ENCODE data around the gene TPX2.
A peak's percentile ranks its signal among the peaks of the same experiment; 100 is the strongest.
"Not testable (repeated sequence)": the region's sequence is repeated elsewhere in the genome, so short reads cannot be mapped to it uniquely, and the experiment has no call there.

The TPX2 gene

DNA sequence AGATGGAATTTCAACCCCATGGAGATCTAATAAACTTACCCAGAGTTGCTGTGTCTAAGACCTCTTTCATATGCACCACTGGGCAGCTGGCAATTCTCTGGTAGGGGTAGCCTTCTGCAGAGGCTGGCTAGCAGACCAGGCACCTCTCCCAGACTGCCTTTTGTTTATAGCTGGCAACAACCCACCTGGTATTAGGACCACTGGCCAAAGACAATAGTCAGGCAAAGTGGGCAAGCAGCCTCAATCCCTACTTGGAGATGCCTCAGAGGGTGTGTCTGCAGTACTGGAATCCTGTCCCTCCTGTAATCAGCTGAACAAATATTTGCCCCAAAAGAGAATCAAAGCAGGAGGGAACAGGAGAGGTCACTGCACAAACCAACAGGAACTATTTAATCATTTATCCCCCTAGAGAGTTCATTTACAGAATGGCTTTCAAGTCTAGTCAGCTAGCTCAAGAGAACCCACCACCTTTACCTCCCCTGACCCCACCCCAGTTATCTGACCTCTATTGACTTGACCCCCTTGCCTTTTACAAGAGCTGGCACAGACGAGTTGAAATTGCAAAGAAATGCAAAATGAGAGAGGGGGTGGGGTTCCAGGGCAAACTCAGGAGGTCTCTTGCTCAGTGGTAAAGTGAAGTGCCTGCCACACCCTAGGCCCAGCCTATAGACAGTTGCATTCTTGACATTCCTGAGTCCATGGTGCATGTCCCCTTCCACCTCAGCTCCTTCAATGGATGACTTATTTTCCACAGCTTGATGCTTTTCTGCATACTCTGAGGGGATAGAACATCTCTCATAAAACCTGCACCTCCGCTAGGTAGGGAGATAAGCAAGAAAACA is 19.2 kb upstream of the TPX2 start:
- DNase-seq (ENCODE audit: low read depth) = no peak

DNA sequence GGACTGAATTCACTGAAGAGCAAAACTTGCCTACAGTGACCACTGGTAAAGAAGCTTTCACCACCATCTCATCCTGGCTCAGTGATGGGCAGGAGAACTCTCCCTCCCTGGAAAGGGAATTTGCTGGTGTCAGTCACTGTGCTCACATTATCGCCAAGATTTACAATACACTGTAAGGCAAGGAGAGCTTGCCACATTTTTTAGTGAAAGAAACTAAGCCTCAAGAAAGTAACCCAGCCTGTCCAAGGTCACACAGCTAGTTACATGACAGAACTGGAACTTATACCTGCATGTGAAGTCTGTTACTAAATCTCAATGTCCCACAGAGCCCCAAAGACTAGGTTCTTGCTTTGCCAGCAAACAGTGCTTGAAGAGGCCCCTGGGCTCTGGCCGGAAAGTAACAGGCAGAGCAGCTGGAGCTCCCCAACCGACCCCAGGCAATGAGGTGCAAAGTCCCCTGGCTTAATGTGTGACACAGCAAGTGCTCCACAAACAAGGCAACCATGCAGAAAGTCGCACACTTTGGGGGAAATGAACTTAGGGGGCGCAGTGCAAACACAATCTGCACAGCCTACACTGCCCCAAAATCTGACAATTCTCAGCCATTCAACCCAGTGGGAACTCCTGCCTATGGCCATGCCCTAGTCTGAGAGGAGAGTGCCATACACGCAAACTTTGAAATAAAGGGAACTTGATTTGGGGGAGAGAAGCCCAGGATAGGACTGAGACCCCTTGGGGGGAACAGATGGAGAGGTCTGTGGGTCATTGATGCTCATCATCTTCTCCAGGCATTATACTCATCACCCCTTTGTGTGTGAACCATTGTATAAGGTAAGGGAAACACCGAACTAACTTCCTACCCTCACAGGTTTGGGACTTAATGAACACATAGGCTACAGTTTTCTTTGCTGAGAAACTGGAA is 18.3 kb upstream of the TPX2 start:
- DNase-seq (ENCODE audit: low read depth) = no peak

DNA sequence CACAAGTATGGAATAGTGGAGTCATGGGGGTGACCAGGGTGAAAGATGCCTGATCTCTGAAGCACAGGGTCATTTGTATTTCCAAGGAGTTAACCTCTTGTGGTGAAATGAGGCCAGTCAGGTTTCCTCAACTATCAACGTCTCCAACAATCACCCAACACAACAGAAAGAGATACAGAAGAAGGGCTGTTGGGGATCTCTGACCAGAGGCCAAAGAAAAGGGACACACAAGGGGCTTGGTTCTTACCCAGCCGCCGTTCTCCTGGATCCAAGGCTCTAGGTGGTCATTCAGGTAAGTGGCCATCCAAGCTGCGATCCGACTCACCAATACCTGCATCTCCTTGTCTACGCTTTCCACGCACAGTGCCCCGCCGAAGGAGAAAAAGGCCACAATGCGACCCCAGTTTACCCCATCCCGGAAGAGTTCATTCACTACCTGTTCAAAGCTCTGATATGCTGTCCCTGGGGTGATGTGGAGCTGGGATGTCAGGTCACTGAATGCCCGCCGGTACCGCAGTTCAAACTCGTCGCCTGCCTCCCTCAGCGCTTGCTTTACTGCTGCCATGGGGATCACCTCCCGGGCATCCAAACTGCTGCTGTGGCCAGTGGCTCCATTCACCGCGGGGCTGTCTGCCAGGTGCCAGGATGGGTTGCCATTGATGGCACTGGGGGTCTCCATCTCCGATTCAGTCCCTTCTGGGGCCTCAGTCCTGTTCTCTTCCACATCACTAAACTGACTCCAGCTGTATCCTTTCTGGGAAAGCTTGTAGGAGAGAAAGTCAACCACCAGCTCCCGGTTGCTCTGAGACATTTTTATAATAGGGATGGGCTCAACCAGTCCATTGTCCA is 17.5 kb upstream of the TPX2 start:
- no peak for DNase-seq (ENCODE audit: low read depth)

- DNase-seq (ENCODE audit: low read depth) = peak; percentile 82
Measured at GRCh38 chr20:31722257-31723068, 16.6 kb upstream of the TPX2 start, which contains the start of gene BCL2L1. Gene BCL2L1, minus strand, starts transcription at chr20:31722868. Its CDS starts 650 bp downstream, at chr20:31722218.

GRCh38 chr20:31723069-31723318 is 16.1 kb upstream of the TPX2 start:
- DNase-seq (ENCODE audit: low read depth) = no peak

DNA sequence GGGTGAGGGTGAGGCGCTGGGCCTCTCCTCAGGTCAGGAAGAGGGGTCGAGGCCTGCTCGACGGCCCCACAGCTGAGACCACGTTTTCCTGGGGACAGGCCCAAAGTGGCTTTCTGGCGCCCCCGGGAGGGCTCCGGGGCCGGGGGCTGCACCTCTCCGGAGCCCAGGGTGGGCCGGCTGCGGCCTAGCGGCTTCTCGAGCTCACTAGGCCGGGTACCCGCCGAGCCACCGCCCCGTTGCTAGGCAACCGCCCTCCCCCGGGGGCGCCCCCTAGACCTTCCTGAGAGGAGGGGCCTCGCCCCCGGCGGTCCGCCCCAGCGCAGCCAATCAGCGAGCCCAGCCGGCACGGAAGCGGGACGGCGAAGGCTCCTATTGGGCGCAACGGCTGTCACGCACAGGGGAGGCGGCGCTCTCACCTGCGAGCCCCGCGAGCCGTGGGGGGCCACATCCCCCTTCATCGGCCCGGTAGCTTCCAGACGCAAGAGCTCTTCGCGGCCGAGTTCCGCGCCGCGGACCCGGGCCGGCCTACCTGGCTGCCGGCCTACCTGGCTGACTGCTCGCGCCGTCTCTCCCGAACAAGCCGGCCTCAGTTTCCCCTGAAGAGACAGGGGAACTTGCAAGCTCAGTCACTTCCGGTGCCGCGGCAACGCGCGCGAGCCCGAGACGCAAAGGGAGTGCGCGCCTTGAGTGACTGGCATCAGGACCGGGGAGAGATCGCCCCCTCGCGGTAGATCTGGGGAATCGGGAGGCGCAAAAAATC is 15.6 kb upstream of the TPX2 start:
- peak; percentile 92 for DNase-seq (ENCODE audit: low read depth)

DNA sequence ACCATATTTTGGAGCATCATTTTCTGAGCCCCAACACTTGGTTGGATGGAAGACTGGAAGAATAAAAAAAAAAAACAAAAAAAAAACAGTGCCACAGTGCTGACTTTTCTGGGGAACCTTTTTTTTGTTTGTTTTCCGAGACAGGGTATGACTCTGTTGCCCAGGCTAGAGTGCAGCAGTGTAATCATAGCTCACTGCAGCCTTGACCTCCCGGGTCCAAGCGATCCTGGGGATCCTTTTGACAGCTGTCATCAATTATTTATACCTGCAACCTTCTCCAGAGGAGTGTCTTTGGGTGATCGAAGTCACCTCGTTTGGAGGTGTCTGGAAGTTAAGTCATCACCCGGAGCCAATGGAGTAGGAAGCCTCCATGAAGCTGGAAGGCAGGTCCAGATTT is 7.8 kb upstream of the TPX2 start:
- DNase-seq (ENCODE audit: low read depth) = no peak

GRCh38 chr20:31739550-31739977 is 474 bp downstream of the TPX2 start:
- no peak for DNase-seq (ENCODE audit: low read depth)

GRCh38 chr20:31740208-31740607 is 1.1 kb downstream of the TPX2 start:
- DNase-seq (ENCODE audit: low read depth) = no peak

DNA sequence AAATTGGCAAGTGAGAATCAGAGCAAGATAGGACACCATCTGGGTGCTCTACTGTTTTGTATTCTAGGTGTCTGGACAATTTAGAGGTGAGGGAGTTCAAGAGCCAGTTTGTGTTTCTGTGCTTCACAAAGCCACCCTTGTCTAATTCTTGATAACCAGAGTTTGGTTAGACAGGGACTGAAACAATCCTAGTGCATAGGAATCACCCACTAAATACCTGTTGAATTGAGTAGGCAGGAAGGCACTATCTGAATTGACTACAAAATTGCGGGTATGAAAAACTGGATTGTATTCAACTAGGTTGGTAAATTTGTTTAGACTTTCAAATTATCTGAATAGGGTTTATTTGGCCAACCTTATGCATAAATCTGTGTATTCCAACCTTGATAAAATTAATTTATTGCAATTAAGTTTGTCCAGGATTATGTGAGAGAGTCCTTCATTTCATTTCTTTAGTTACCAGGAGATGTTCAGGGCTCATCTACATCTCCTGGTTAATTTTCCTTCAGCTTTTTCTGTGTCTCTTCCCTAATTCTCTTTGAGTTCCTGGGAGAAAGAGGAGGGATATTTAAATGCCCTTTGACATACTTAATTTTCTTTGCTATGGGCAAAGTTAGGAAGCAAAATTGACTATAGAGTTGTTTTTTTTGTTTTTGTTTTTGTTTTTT is 1.7 kb downstream of the TPX2 start:
- no peak for DNase-seq (ENCODE audit: low read depth)

DNA sequence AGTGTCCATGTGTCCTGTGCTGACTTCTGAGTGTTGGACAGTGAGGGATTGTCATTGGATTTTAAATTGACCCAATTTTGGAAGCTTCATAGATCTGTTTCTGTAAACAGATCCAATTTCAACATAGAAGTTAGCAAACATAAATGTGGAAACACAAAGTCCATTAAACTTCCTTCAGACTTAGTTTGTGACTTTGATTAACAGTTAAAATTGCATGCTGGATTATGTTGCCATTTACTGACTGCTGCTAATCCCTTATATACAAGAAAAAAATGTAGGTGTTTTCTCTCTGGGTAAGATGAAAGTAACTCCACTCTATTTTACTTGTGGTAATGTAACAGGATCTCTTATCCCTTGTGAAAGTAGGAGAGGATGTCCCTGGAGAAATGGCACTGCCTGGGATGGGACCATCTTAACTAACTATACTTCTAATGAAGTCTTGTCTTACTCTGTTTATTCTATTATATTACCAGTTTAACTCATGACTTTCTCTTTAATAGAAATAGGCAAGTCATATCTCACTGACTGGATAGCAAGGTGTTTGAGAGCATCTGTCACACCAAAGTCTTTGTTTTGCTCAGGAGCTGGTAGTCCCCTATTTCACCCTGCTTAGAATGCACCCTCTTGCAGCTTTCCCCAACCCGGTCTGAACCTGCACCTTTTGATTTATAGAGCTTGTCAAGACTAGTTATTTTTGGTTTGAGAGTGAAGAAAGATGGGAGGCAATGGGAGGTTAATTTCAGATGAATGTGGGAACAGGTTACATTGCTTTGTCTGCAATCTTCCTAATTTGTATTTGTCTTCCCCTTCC is 7.2 kb downstream of the TPX2 start:
- DNase-seq (ENCODE audit: low read depth) = no peak

GRCh38 chr20:31747028-31747427 is 7.9 kb downstream of the TPX2 start:
- not testable (repeated sequence) for DNase-seq (ENCODE audit: low read depth)

DNA sequence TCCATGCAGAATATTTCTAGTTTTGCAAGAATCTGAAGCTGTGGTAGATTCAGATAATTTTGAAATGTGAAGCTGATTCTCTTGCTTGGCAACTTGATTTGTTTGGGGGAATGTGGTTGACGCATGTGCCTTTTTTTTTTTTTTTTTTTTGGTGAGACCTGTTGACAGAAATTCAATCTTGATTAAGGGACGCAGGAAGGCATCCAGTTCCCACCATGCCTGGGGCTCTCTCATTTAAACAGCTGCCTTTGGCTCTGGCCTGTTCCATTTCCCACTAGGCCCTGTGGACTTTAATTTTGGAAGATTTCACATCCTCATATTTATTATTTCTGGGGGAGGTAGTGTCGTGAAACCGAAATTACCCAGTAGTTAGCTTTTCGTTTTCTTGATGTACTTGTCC is 8.6 kb downstream of the TPX2 start:
- DNase-seq (ENCODE audit: low read depth) = peak; percentile 51

- DNase-seq (ENCODE audit: low read depth) = no peak
Measured at GRCh38 chr20:31749223-31749622, 10.1 kb downstream of the TPX2 start.

DNA sequence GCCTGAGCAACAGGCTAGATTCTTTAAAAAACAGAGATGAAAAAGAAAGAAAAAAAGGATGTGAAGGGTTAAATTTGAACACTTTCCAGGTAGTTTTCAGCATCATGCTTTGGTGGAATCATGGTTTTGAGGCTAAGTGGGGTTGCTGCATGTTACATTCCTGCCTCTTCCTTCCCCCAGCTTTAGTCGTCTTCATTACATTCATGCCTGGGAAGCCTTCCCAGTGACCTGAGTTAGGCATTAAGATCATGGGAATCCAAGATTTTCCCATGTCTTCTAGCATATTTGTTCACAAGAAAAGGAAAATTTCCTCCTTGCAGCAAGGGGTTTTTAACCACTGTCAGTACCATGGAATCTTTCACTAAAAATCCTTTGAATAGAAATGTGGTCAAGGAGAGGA is 12.0 kb downstream of the TPX2 start:
- DNase-seq (ENCODE audit: low read depth) = peak; percentile 87

GRCh38 chr20:31757254-31757653 is 18.2 kb downstream of the TPX2 start:
- no peak for DNase-seq (ENCODE audit: low read depth)

DNA sequence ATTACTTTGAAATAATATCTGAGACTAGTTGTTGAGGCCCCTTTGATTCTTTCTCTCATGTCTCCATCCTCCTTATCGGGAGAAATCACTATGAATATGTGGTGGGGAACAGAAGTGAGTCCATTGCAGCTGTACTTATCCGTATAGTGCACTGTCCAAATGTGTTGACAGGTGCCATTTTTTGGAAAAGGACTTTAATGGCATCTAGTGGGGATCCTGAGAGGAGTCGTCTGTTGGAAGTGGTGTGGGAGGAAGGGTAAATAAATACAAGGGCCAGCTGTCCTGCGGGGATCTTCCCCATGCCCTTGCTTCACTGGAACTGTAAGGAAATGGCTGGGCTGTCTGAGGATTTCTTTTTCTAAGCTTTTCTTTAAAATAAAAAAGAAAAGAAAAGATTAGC is 19.4 kb downstream of the TPX2 start:
- no peak for DNase-seq (ENCODE audit: low read depth)

DNA sequence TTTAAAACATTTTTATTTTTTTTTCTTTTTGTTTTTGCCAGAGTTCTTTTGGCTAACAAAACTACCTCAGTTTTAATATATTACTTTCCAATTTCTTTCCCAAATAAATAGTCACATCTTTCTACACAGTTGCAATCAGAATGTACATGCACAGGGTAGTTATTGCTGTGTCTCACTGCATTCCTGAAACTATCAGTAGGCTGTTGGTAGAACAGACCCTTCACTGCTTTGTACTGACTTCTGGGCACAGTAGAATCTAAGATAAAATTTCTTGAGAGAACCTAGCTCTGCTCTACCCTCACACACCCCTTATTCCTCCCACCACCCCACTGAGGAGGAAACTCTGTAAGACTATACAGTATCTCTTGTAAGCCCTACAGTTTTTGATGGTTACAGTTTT is 19.9 kb downstream of the TPX2 start:
- no peak for DNase-seq (ENCODE audit: low read depth)

- no peak for DNase-seq (ENCODE audit: low read depth)
Measured at GRCh38 chr20:31759836-31760518, 20.9 kb downstream of the TPX2 start.
